ENCODE results near the gene MEGF11. TPM values are rescaled to one million over a fixed set of nuclear protein-coding genes. Genes with fewer than 3 reads are reported as not detected.

Gene MEGF11
- total RNA-seq, 1 experiment from 2014 or later: not detected

GRCh38 chr15:65996901-65997300 is 256.6 kb downstream of the MEGF11 start:
- no TSS peak for BruUV-seq (replicated peaks)
- Histone ChIP-seq H3K4me3 (ENCODE audit: low read length) (no peak overlapping the region), H3K27ac (ENCODE audit: low read length) (no peak overlapping the region), H3K9me2 (replicated peaks; ENCODE audit: low read length) (no peaks in the 10 kb centered on the region), H3K79me2 (ENCODE audit: low read length) (no peaks in the 10 kb centered on the region), H2AFZ (ENCODE audit: low read length) (no peak overlapping the region), H3K36me3 (ENCODE audit: low read depth, low read length) (no peaks in the 10 kb centered on the region), H3K9ac (ENCODE audit: low read length) (no peak overlapping the region), H3K4me2 (ENCODE audit: low read length) (no peak overlapping the region), H3K4me1 (ENCODE audit: insufficient read depth, low read length) (no peaks in the 10 kb centered on the region), H3K27me3 (ENCODE audit: low read length) (peaks cover 33% of the 10 kb centered on the region), H4K20me1 (ENCODE audit: low read length) (no peaks in the 10 kb centered on the region), H3F3A (ENCODE audit: low read length, unreplicated experiment) (no peaks in the 10 kb centered on the region), H3K9me3 (ENCODE audit: low read length) (no peaks in the 10 kb centered on the region)
- ATAC-seq: no peak
- ChIA-PET CTCF (no interaction called here), POLR2A (ENCODE audit: unreplicated experiment) (no interaction called here)
- intact Hi-C loops (cut with micrococcal nuclease): no loop called here
- no peak for DNase-seq
- no peak for TF ChIP-seq EZH2 (IDR thresholded peaks at IDR 0.05; ENCODE audit: low read length, unreplicated experiment)

GRCh38 chr15:65994832-65995231 is 258.7 kb downstream of the MEGF11 start:
- CTCF ChIA-PET: no interaction called here
- H3K4me2 ChIP-seq (ENCODE audit: low read length): no peak overlapping the region
- no peaks in the 10 kb centered on the region for H3F3A ChIP-seq (ENCODE audit: low read length, unreplicated experiment)
- ATAC-seq (no peak), DNase-seq (no peak)
- no peaks in the 10 kb centered on the region for H3K9me2 ChIP-seq (replicated peaks; ENCODE audit: low read length)
- no peaks in the 10 kb centered on the region for H4K20me1 ChIP-seq (ENCODE audit: low read length)
- POLR2A ChIA-PET (ENCODE audit: unreplicated experiment): no interaction called here
- TF ChIP-seq EZH2 (IDR thresholded peaks at IDR 0.05; ENCODE audit: low read length, unreplicated experiment): no peak
- no peak for TF ChIP-seq EZH2phosphoT487 (IDR thresholded peaks at IDR 0.05; ENCODE audit: borderline replicate concordance, low read length)
- TF ChIP-seq CTCF (conservative IDR thresholded peaks at IDR 0.05; ENCODE audit: low read depth, low read length): no peak
- no peaks in the 10 kb centered on the region for H3K79me2 ChIP-seq (ENCODE audit: low read length)
- no peaks in the 10 kb centered on the region for H3K9me3 ChIP-seq (ENCODE audit: low read length)
- no peaks in the 10 kb centered on the region for H3K36me3 ChIP-seq (ENCODE audit: low read depth, low read length)
- H3K27ac ChIP-seq (ENCODE audit: low read length): no peak overlapping the region
- BruUV-seq (replicated peaks): no TSS peak
- H3K4me3 ChIP-seq (ENCODE audit: low read length): no peak overlapping the region
- peaks cover 46% of the 10 kb centered on the region for H3K27me3 ChIP-seq (ENCODE audit: low read length)
- no peak overlapping the region for H2AFZ ChIP-seq (ENCODE audit: low read length)
- H3K4me1 ChIP-seq (ENCODE audit: insufficient read depth, low read length): no peaks in the 10 kb centered on the region
- no peak overlapping the region for H3K9ac ChIP-seq (ENCODE audit: low read length)
- intact Hi-C loops (cut with micrococcal nuclease): no loop called here

- no peak overlapping the region for H3K27ac ChIP-seq (ENCODE audit: low read length)
- ChIA-PET POLR2A (ENCODE audit: unreplicated experiment) (no interaction called here), CTCF (no interaction called here)
- H3K9me2 ChIP-seq (replicated peaks; ENCODE audit: low read length): no peaks in the 10 kb centered on the region
- no peaks in the 10 kb centered on the region for H3K79me2 ChIP-seq (ENCODE audit: low read length)
- no peak for ATAC-seq
- TF ChIP-seq EZH2 (IDR thresholded peaks at IDR 0.05; ENCODE audit: low read length, unreplicated experiment) (no peak), CTCF (conservative IDR thresholded peaks at IDR 0.05; ENCODE audit: low read depth, low read length) (no peak), EZH2phosphoT487 (IDR thresholded peaks at IDR 0.05; ENCODE audit: borderline replicate concordance, low read length) (no peak)
- no TSS peak for BruUV-seq (replicated peaks)
- H2AFZ ChIP-seq (ENCODE audit: low read length): no peak overlapping the region
- H3K4me1 ChIP-seq (ENCODE audit: insufficient read depth, low read length): no peaks in the 10 kb centered on the region
- no peak overlapping the region for H3K9ac ChIP-seq (ENCODE audit: low read length)
- no peaks in the 10 kb centered on the region for H3K9me3 ChIP-seq (ENCODE audit: low read length)
- no peak overlapping the region for H3K4me3 ChIP-seq (ENCODE audit: low read length)
- no peak overlapping the region for H3K4me2 ChIP-seq (ENCODE audit: low read length)
- H4K20me1 ChIP-seq (ENCODE audit: low read length): no peaks in the 10 kb centered on the region
- DNase-seq: no peak
- peaks cover 46% of the 10 kb centered on the region for H3K27me3 ChIP-seq (ENCODE audit: low read length)
- no peaks in the 10 kb centered on the region for H3K36me3 ChIP-seq (ENCODE audit: low read depth, low read length)
- no peaks in the 10 kb centered on the region for H3F3A ChIP-seq (ENCODE audit: low read length, unreplicated experiment)
- intact Hi-C loops (cut with micrococcal nuclease): no loop called here
Observed at GRCh38 chr15:65993762-65994161, 259.8 kb downstream of the MEGF11 start.
